K562 (cell line): Measurements from ENCODE around the gene PHTF1. TPM values are rescaled to one million over a fixed set of nuclear protein-coding genes. Genes with fewer than 3 reads are reported as not detected.

ENCODE experiments used
- ADNP ChIP-seq: fragments of 200-800 bp; sonication (Bioruptor generic); IDR thresholded peaks from 2 replicates; pipeline ENCODE4 v1.6.1; 2016; ENCODE audit warnings: missing genetic modification characterization, missing compliant biosample characterization
- ASH1L ChIP-seq: fragments of 450-650 bp; IDR thresholded peaks from 2 replicates; pipeline ENCODE4 v1.6.1; 2018; ENCODE audit warnings: borderline replicate concordance, mild to moderate bottlenecking, low read depth; ENCODE audit not compliant: partially characterized antibody
- CBX3 ChIP-seq, 2 experiments: IDR thresholded peaks; 1 replicate in 1 of 2; 2 replicates in 1 of 2; pipeline ENCODE4 v1.6.1; 2012; ENCODE audit warnings: inconsistent platforms in 2 of 2, low read length in 2 of 2, borderline replicate concordance in 1 of 2, control low read depth in 1 of 2
- HMGXB4 ChIP-seq: sonication (generic); formaldehyde crosslinking; IDR thresholded peaks from 2 replicates; pipeline ENCODE4 v1.8.1; 2023; ENCODE audit warnings: mild to moderate bottlenecking, missing genetic modification reagents
- ILK ChIP-seq: fragments of 450-650 bp; IDR thresholded peaks from 2 replicates; pipeline ENCODE4 v1.6.1; 2016; ENCODE audit warnings: missing genetic modification characterization, low read depth, mild to moderate bottlenecking, missing compliant biosample characterization, moderate library complexity, borderline replicate concordance
- NFRKB ChIP-seq: fragments of 450-650 bp; IDR thresholded peaks from 2 replicates; pipeline ENCODE4 v1.6.1; 2016; ENCODE audit warnings: low read depth
- SIX5 ChIP-seq, 2 experiments: IDR thresholded peaks; 2 replicates each; pipeline ENCODE4 v1.6.1; 2011; ENCODE audit warnings: low read length in 2 of 2, borderline replicate concordance in 1 of 2, low read depth in 1 of 2, mild to moderate bottlenecking in 1 of 2, moderate library complexity in 1 of 2; ENCODE audit not compliant: insufficient read depth in 1 of 2
- SREBF2 ChIP-seq: sonication (generic); formaldehyde crosslinking; IDR thresholded peaks from 2 replicates; pipeline ENCODE4 v1.4.0; 2020; ENCODE audit warnings: mild to moderate bottlenecking, missing genetic modification reagents
- TEAD4 ChIP-seq, 2 experiments: sonication (generic) in 1 of 2; formaldehyde crosslinking in 1 of 2; IDR thresholded peaks; 2 replicates each; pipeline versions ENCODE4 v1.6.1 to v1.8.0; 2012 to 2022; ENCODE audit warnings: borderline replicate concordance in 1 of 2, inconsistent platforms in 1 of 2, low read length in 1 of 2, mild to moderate bottlenecking in 1 of 2, missing genetic modification reagents in 1 of 2
- TRIM24 ChIP-seq, 2 experiments: fragments of 450-650 bp; IDR thresholded peaks; 2 replicates each; pipeline ENCODE4 v1.6.1; 2016
- TRIM28 ChIP-seq: fragments of 450-650 bp; IDR thresholded peaks from 2 replicates; pipeline ENCODE4 v1.6.1; 2017
- XRCC3 ChIP-seq: fragments of 450-650 bp; IDR thresholded peaks from 2 replicates; pipeline ENCODE4 v1.6.1; 2017; ENCODE audit warnings: mild to moderate bottlenecking, moderate library complexity
- ZFP1 ChIP-seq: fragments of 450-650 bp; formaldehyde crosslinking; IDR thresholded peaks from 2 replicates; pipeline ENCODE4 v1.4.0; 2020; ENCODE audit warnings: mild to moderate bottlenecking, mixed read lengths
- ZNF695 ChIP-seq: fragments of 450-650 bp; formaldehyde crosslinking; IDR thresholded peaks from 2 replicates; pipeline ENCODE4 v1.4.0; 2020; ENCODE audit warnings: mild to moderate bottlenecking, moderate library complexity
- ZNF830 ChIP-seq: fragments of 250-450 bp; sonication (Bioruptor Pico); IDR thresholded peaks from 2 replicates; pipeline ENCODE4 v1.5.0; 2021; ENCODE audit warnings: mild to moderate bottlenecking
- ZZZ3 ChIP-seq: fragments of 450-650 bp; IDR thresholded peaks from 2 replicates; pipeline ENCODE4 v1.6.1; 2016; ENCODE audit warnings: antibody characterized with exemption, mild to moderate bottlenecking, moderate library complexity
- polyA plus RNA-seq, 8 experiments: library from polyadenylated mRNA; depleted of rRNA in 4 of 8; stranded (reverse) in 5 of 8; unstranded in 3 of 8; fragments of >200 nt; fragmentation: Nextera tagmentation in 2 of 8; fragmentation: Illumina TruSeq in 1 of 8; extraction: Ambion mirVana in 2 of 8; extraction: Trizol in 1 of 8; gene quantifications; 2 replicates each; pipeline versions ENCODE4 v1.2.1 to v1.2.3, GENCODE V29; 2011 to 2014; ENCODE audit warnings: inconsistent platforms in 1 of 8, missing spikeins in 1 of 8
- total RNA-seq, 7 experiments: library from RNA; depleted of rRNA in 6 of 7; stranded (reverse); fragments of >200 nt in 6 of 7; fragmentation: Illumina TruSeq in 2 of 7; extraction: Trizol in 2 of 7; gene quantifications; 2 replicates each; pipeline versions ENCODE4 v1.2.1 to v1.2.3, GENCODE V29; 2011 to 2021; ENCODE audit warnings: low replicate concordance in 1 of 7

Gene PHTF1
- total and polyA plus RNA-seq, 9 of the 15 experiments (the other 6 are each of a cell fraction or from before 2014, with no cell fraction given), result 8.4 to 36.2 (median 23.0) TPM

GRCh38 chr1:113694910-113695309, 64.4 kb downstream of the PHTF1 start (continued):
- TF ChIP-seq ZFP1 (CRISPR knock-in tag) (peak; percentile 98), ZNF695 (CRISPR knock-in tag) (no peak), ASH1L (no peak), CBX3 (IDR thresholded peaks at IDR 0.05; ENCODE audit: borderline replicate concordance in 1 of 2, low read length in 2 of 2) (peak in 1 of 2 experiments; percentile 88; a peak in 2 of 3 replicates), ADNP (no peak), SIX5 (IDR thresholded peaks at IDR 0.05; ENCODE audit: borderline replicate concordance in 1 of 2, insufficient read depth in 1 of 2, low read depth in 1 of 2, low read length in 2 of 2) (no peak), TRIM24 (IDR thresholded peaks at IDR 0.05) (peak in 1 of 2 experiments; percentile 64; a peak in 2 of 4 replicates), XRCC3 (0 out of 2 replicates have a peak, but pooled peaks have one; percentile 30), HMGXB4 (CRISPR knock-in tag) (no peak), TRIM28 (peak; percentile 87), ZZZ3 (no peak), ZNF830 (CRISPR knock-in tag) (no peak), NFRKB (no peak), TEAD4 (IDR thresholded peaks at IDR 0.05; ENCODE audit: low read length) (no peak), TEAD4 (CRISPR knock-in tag; IDR thresholded peaks at IDR 0.05; ENCODE audit: borderline replicate concordance) (no peak), SREBF2 (CRISPR knock-in tag) (no peak), ILK (no peak)
